Measurements from ENCODE around the gene UNKL.

UNKL gene

GRCh38 chr16:1414532-1415260 is at the start of gene UNKL:
TSS of gene UNKL (minus strand) at chr16:1414704. CDS start at chr16:1414691, 13 bp downstream.
- TF ChIP-seq CTCF (IDR thresholded peaks at IDR 0.05), result no peak

- TF ChIP-seq CTCF (IDR thresholded peaks at IDR 0.05), result no peak
Measured at GRCh38 chr16:1461146-1461545, 46.6 kb upstream of the UNKL start.

GRCh38 chr16:1460602-1461138 is 46.2 kb upstream of the UNKL start:
- no peak for TF ChIP-seq CTCF (IDR thresholded peaks at IDR 0.05)

- TF ChIP-seq CTCF (IDR thresholded peaks at IDR 0.05), result no peak
Measured at GRCh38 chr16:1459967-1460366, 45.5 kb upstream of the UNKL start.

GRCh38 chr16:1458977-1459341 is 44.5 kb upstream of the UNKL start:
- no peak for TF ChIP-seq CTCF (IDR thresholded peaks at IDR 0.05)

GRCh38 chr16:1458336-1458976 is 44.0 kb upstream of the UNKL start:
- no peak for TF ChIP-seq CTCF (IDR thresholded peaks at IDR 0.05)

GRCh38 chr16:1457489-1458245 is 43.2 kb upstream of the UNKL start:
- TF ChIP-seq CTCF (IDR thresholded peaks at IDR 0.05), result no peak
